Activated CD4-positive, alpha-beta T cell treated with anti-CD3 and anti-CD28 coated beads, Interleukin-2, amount 10 ng/mL, durations not matched to agents 24 days and 14 days (primary cell): ENCODE data around the gene SHMT1. TPM values are rescaled to one million over a fixed set of nuclear protein-coding genes. Genes with fewer than 3 reads are reported as not detected.
"Not testable (repeated sequence)": the region's sequence is repeated elsewhere in the genome, so short reads cannot be mapped to it uniquely, and the experiment has no call there.

Experiments
- DNase-seq: peaks from one replicate; pipeline ENCODE4 v3.0.0; 2022
- H3K27ac Mint-ChIP-seq: one replicate; pipeline ENCODE4 v1.8.0; 2022; ENCODE audit warnings: mild to moderate bottlenecking, mixed read lengths
- H3K27me3 Mint-ChIP-seq: one replicate; pipeline ENCODE4 v1.8.0; 2022; ENCODE audit warnings: mixed read lengths
- H3K36me3 Mint-ChIP-seq: one replicate; pipeline ENCODE4 v1.8.0; 2022; ENCODE audit warnings: low read depth, mild to moderate bottlenecking, mixed read lengths
- H3K4me1 Mint-ChIP-seq: one replicate; pipeline ENCODE4 v1.8.0; 2021; ENCODE audit warnings: mixed read lengths
- H3K4me3 Mint-ChIP-seq: one replicate; pipeline ENCODE4 v1.8.0; 2022; ENCODE audit warnings: mild to moderate bottlenecking, moderate library complexity, mixed read lengths
- H3K9me3 Mint-ChIP-seq: one replicate; pipeline ENCODE4 v1.8.0; 2021; ENCODE audit warnings: mixed read lengths
- intact Hi-C: fragments of 100-400 bp; cut with micrococcal nuclease; formaldehyde crosslinking; loops from one replicate; pipeline ENCODE4 v1.15.1; 2023
- total RNA-seq: library from RNA; stranded (reverse); gene quantifications from 2 replicates; pipeline ENCODE4 v1.2.3, GENCODE V29; 2022

SHMT1 gene
- total RNA-seq, 1 donor from 2014 or later = 58.3 TPM

DNA sequence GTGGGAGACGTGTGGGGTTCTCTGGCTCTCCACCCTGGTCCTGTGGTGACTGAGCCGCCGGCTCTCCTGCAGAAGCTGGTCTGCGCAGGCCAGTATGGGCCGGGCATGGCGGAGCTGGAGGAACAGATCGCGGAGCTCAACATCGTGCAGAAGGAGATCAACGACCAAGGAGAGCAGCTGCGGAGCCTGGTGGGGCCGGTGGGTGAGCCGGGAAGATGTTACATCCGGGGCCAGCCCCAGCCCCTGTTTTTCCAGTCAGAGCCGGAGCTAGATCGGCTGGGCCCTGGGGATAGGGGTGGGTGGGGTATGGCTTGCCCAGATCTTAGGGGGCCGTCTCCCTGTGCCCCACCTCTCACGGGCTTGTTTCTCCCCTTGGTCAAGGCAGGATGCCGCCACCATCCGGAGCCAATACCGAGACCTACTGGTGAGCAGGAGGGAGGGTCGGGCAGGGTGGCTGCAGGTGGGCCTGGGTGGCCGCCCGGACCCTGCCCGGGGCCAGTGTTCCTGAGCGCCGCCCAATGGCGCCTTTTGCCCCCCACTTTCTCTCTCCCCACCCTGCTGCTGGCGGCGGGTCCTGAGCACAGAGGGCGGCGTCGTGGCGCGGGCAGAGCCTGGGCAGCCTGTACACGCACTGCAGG, 19.2 kb upstream of the SHMT1 start:
- Mint-ChIP-seq H3K36me3 (no peaks in the 10 kb centered on the region), H3K4me1 (peaks cover 2% of the 10 kb centered on the region), H3K27ac (no peak overlapping the region), H3K9me3 (no peaks in the 10 kb centered on the region), H3K27me3 (peaks cover 22% of the 10 kb centered on the region), H3K4me3 (no peak overlapping the region)
- DNase-seq = peak; percentile 45
- intact Hi-C loops = no loop called here

DNA sequence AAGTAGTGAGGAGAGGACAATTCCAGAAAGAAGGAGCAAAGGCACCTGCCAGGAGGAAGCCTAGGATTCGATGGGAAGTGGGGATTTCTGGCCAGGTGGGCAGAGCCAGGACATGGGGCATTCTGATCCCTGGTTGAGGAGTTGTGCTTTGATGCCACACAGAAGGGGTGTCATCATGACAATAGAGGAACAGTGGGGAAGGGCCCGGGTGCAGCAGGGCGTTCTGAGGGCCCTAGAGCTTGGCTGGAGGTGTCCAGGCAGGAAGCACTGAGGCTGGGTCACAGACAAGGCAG, 18.5 kb upstream of the SHMT1 start:
- peaks cover 20% of the 10 kb centered on the region for H3K27me3 Mint-ChIP-seq
- H3K27ac Mint-ChIP-seq = no peak overlapping the region
- DNase-seq = no peak
- intact Hi-C loops = no loop called here
- H3K36me3 Mint-ChIP-seq = no peaks in the 10 kb centered on the region
- H3K9me3 Mint-ChIP-seq = no peaks in the 10 kb centered on the region
- no peak overlapping the region for H3K4me3 Mint-ChIP-seq
- H3K4me1 Mint-ChIP-seq = peaks cover 2% of the 10 kb centered on the region

DNA sequence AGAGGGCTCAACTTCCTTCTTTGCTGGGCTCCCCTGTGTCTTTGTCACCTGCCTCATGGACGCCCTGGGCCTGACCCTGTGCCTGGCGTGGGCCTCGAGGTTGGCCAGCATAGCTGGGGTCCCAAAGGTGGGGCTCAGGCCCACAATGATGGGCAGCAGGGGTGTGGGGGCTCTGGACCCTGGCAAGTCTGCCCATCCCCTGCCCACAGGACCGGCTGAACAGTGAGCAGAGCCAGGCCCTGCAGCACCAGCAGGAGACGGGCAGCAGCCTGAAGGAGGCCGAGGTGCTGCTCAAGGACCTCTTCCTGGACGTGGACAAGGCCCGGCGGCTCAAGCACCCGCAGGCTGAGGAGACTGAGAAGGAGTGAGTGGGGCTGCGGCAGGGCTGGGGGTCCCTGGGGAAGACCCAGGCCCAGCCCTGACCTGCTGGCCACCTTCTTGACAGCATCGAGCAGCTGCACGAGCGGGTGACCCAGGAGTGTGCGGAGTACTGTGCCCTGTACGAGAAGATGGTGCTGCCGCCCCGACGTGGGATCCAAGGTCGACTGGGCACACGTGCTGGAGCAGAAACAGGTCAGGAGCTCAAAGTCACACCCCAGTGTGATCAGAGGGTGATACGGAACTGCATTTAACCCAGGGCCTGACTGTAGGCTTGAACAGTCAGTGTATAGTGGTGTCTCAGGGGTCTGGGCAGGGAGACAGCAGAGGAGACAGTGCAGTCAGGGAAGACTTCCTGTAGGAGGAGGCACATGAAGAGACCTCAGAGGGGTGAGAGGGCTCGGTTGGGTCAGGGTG, 18.0 kb upstream of the SHMT1 start:
- Mint-ChIP-seq H3K4me1 (peaks cover 2% of the 10 kb centered on the region), H3K4me3 (no peak overlapping the region)

DNA sequence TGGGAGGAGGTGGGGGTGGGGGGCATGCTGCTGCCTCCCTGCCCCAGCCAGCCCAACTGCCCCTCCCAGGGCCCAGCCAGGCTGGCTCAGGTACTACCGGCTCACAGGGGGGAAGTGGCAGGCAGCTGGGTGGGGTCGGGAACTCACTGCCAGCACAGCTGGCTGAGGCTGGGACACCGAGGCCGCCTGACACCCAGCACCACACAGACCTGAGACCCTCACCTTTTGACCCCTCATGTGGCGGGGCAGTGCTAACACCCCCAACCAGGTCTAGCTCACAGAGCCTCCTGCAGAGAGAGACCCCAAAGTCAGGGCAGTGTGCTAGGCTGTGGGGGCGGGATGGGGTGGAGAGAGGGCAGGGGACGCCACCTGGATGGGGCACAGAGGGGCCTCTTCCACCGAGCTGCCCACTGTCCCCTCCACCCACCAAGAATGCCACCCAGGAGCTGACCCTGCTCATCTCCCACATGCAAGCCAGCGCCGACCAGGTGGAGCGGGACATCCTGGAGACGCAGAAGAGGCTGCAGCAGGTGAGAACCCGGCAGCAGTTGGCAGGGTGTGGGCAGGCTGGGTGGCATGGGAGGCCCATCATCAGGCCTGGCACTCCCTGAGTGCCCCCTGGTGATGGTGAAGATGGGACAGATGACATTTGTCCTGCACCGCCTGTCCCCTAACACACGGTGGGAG, 17.3 kb upstream of the SHMT1 start:
- Mint-ChIP-seq H3K27me3 (peaks cover 17% of the 10 kb centered on the region), H3K4me3 (no peak overlapping the region), H3K4me1 (peaks cover 2% of the 10 kb centered on the region), H3K9me3 (no peaks in the 10 kb centered on the region), H3K36me3 (no peaks in the 10 kb centered on the region), H3K27ac (no peak overlapping the region)
- no peak for DNase-seq
- intact Hi-C loops = no loop called here

More for the DNA sequence above, 18.0 kb upstream of the SHMT1 start:
- Mint-ChIP-seq H3K36me3 (no peaks in the 10 kb centered on the region), H3K27me3 (peaks cover 20% of the 10 kb centered on the region), H3K27ac (peak overlapping the region; percentile 18), H3K9me3 (no peaks in the 10 kb centered on the region)
- no peak for DNase-seq
- intact Hi-C loops = no loop called here

DNA sequence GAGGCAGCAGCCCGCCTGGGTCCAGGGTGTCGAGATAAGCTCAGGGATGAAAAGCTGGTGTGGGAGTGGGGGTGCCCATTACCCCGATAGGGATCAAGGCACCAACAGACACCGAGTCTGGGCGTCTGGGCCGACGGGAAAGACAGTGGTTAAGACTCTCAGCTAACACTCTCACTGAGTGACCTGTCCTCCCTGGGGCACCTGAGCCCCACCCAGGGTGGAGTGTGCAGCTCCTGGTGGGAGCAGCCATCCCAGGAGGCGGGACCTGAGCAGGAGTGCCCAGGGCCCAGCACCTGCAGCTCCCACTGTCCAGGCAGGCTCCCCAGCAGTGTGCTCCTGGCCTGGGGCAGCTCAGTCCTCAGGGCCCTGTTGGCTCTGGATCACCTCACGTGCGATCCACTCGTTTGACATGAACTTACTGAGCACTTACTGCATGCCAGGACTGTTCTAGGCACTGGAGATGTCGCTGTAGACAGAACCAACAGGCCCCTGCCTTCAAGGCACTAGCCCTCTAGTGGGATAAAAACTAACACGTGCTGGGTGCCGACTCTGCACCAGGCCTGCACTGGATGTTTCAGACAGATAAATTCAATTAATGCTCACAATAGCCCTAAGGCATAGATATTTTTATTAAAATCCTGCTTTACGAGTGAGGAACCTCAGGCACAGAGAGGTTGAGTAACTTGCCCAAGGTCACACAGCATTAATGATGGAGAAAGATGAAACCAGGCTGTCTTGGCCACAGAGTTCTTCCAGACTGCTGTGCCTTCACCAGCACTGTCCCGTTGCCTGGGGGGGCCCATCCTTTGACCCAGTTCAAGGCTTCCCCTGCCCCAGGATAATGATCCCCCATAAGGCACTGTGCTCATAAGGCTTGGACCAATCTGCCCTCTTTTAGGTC, 16.1 kb upstream of the SHMT1 start:
- no peak overlapping the region for H3K4me3 Mint-ChIP-seq
- H3K4me1 Mint-ChIP-seq = peaks cover 2% of the 10 kb centered on the region
- no peak for DNase-seq
- no peaks in the 10 kb centered on the region for H3K36me3 Mint-ChIP-seq
- no peak overlapping the region for H3K27ac Mint-ChIP-seq
- H3K9me3 Mint-ChIP-seq = no peaks in the 10 kb centered on the region
- H3K27me3 Mint-ChIP-seq = peaks cover 17% of the 10 kb centered on the region
- intact Hi-C loops = no loop called here

DNA sequence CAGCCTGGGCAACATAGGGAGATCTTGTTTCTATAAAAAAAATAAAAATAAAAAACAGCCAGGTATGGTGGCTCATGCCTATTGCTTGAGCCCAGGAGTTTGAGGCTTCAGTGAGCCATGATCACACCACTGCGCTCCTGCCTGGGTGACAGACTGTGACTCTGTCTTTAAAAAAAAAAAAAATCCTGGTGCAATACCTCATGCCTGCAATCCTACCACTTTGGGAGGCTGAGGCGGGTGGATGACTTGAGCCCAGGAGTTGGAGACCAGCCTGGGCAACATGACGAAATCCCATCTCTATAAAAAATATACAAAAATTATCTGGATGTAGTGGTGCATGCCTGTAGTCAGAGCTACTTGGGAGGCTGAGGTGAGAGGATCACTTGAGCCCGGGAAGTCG, 15.3 kb upstream of the SHMT1 start:
- H3K4me1 Mint-ChIP-seq, H3K4me3 Mint-ChIP-seq, H3K27ac Mint-ChIP-seq, H3K36me3 Mint-ChIP-seq, H3K9me3 Mint-ChIP-seq, DNase-seq, intact Hi-C loops: not testable (repeated sequence)
- peaks cover 12% of the 10 kb centered on the region for H3K27me3 Mint-ChIP-seq

DNA sequence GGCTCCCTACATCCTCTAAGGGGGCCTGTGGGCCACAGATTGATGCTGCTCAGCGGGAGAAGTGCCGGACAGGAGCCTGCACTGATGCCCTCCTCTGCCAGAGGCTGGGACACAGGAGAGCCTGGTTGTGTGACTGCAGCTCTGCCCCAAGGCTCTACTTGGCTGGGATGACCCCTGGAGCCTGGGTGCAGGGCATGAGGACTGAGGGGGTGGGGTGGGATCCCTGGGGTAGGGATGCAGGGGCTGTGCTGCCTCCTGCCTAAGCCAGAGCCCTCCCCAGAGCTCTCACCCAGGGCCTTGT, 14.8 kb upstream of the SHMT1 start:
- Mint-ChIP-seq H3K4me3 (no peak overlapping the region), H3K27ac (no peak overlapping the region), H3K9me3 (no peaks in the 10 kb centered on the region), H3K4me1 (peaks cover 2% of the 10 kb centered on the region), H3K36me3 (no peaks in the 10 kb centered on the region), H3K27me3 (peaks cover 11% of the 10 kb centered on the region)
- DNase-seq = no peak
- intact Hi-C loops = no loop called here

DNA sequence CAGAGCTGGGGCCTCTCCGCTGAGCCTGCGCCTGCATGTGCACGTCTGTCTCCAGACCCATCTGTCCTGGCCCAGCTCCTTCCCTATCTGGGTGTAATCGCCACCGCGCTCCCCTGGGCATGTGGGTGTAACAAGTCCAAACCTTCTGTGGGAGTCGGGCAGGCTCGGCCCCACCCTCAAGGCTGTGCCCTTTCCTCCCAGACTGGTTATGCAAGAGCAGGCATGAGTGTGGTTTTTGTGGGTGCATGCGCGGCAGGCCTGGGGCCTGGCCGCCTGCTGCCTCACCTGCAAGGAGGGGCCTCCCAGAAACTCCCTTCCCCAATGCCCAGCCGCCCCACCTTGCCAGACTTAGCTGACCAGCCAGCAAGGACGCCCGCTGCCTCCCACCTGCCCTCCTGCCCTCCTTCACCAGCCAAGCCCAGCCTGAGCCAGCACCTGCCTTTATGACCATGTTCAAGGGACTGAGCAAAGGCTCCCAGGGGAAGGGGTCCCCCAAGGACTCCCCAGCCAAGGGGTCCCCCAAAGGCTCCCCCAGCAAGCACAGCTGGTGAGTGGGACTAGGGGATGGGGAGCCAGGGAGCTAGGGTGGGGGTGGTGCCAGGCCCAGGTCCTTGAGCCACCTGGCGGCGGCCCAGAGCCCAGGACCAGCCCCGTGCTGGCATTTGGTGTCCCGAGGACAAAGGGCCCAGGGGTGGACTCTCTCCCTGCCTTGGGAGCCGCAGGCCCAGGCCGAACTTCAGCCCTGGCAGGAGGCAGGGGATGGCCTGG, 14.3 kb upstream of the SHMT1 start, which contains the start of gene EVPLL:
Gene EVPLL, plus strand, starts transcription at position 342 of the 768 bp plus-strand sequence. CDS start 3,160 bp downstream, outside the sequence.
- no peak for DNase-seq
- no peak within 1 kb of the TSS for H3K4me3 Mint-ChIP-seq
- peaks cover 12% of the 10 kb centered on the region for H3K27me3 Mint-ChIP-seq
- H3K9me3 Mint-ChIP-seq = no peaks in the 10 kb centered on the region
- intact Hi-C loops = no loop called here
- no peaks in the 10 kb centered on the region for H3K36me3 Mint-ChIP-seq
- H3K27ac Mint-ChIP-seq = no peak within 1 kb of the TSS
- H3K4me1 Mint-ChIP-seq = peaks cover 2% of the 10 kb centered on the region

DNA sequence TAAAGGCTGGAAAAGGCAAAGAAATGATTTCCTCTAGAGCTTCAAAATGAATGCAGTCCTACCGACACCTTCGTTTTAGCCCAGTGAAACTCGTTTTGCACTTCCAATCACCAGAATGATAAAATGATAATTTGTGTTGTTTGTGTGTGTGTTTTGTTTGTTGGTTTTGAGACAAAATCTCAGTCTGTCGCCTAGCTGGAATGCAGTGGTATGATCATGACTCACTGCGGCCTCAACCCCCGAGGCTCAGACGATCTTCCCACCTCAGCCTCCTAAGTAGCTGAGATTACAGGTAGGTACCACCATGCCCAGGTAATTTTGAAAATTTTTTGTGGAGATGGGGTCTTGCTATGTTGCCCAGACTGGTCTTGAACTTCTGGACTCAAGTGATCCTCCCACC, 10.9 kb upstream of the SHMT1 start:
- no peak overlapping the region for H3K27ac Mint-ChIP-seq
- H3K4me1 Mint-ChIP-seq = peaks cover 3% of the 10 kb centered on the region
- no peak for DNase-seq
- H3K4me3 Mint-ChIP-seq = no peak overlapping the region
- peaks cover 24% of the 10 kb centered on the region for H3K27me3 Mint-ChIP-seq
- intact Hi-C loops = no loop called here
- no peaks in the 10 kb centered on the region for H3K36me3 Mint-ChIP-seq
- H3K9me3 Mint-ChIP-seq = no peaks in the 10 kb centered on the region

DNA sequence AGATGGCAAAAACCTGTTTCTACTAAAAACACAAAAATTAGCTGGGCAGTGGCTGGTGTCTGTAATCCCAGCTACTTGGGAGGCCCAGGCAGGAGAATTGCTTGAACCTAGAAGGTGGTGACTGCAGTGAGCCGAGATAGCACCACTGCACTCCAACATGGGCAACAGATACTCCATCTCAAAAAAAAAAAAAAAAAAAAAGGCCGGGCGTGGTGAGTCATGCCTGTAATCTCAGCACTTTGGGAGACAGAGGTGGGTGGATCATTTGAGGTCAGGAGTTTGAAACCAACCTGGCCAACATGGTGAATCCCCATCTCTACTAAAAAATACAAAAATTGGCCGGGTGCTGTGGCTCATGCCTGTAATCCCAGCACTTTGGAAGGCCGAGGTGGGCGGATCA, 9.8 kb upstream of the SHMT1 start:
- H3K9me3 Mint-ChIP-seq, intact Hi-C loops, H3K4me3 Mint-ChIP-seq, H3K4me1 Mint-ChIP-seq, DNase-seq, H3K36me3 Mint-ChIP-seq, H3K27ac Mint-ChIP-seq: not testable (repeated sequence)
- peaks cover 24% of the 10 kb centered on the region for H3K27me3 Mint-ChIP-seq

DNA sequence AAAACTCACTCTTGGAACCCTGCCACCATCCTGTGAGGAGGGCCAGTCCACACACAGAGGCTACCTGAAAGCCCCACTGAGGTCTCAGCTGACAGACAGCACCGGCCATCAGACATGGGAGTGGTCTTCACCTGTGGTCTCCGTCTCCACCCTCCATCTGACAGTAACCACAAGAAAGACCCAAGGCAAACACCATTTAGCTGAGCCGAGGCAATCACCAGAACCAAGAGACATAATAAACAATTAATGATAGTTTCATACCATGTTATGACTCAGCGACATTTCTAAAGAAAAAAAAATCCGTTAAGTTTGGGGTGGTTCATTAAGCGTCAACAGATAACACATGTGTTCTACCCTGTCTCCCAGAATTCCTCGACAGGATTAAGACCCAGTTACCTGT, 8.1 kb upstream of the SHMT1 start:
- no peak for DNase-seq
- peaks cover 24% of the 10 kb centered on the region for H3K27me3 Mint-ChIP-seq
- H3K27ac Mint-ChIP-seq = no peak overlapping the region
- H3K4me1 Mint-ChIP-seq = peaks cover 2% of the 10 kb centered on the region
- no peaks in the 10 kb centered on the region for H3K9me3 Mint-ChIP-seq
- H3K4me3 Mint-ChIP-seq = no peak overlapping the region
- no peaks in the 10 kb centered on the region for H3K36me3 Mint-ChIP-seq
- intact Hi-C loops = no loop called here

DNA sequence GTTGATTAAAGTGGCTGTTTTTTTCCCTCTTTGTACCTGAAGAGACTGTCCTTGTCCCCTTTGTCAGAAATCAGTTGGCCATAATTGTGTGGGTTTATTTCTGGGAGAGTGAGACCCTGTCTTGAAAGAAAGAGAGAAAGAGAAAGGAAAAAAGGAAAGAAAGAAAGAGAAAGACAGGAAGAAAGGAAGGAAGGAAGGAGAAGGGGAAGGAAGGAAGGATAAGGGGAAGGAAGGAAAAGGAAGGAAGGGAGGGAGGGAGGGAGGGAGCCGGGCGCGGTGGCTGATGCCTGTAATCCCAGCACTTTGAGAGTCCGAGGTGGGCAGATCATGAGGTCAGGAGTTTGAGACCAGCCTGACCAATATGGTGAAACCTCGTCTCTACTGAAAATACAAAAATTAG, 7.4 kb upstream of the SHMT1 start:
- Mint-ChIP-seq H3K27me3 (peaks cover 24% of the 10 kb centered on the region), H3K27ac (no peak overlapping the region), H3K4me3 (no peak overlapping the region), H3K4me1 (peaks cover 2% of the 10 kb centered on the region), H3K9me3 (no peaks in the 10 kb centered on the region), H3K36me3 (no peaks in the 10 kb centered on the region)
- no peak for DNase-seq
- intact Hi-C loops = no loop called here

DNA sequence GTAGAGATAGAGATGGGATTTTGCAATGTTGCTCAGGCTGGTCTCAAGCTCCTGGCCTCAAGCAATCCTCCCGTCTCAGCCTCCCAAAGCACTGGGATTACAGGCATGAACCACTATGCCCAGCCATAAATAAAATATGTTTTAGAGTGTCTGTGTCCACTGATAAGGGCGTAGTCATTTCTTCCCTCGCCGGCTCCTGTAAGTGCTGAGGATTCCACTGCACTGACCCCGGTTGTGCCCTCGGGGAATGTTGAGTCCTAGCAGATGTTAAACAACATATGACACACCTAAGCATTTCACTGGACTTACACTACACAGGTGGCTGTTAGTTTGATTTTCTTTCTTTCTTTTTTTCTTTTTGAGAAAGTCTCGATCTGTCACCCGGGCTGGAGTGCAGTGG, 5.6 kb upstream of the SHMT1 start:
- no peaks in the 10 kb centered on the region for H3K36me3 Mint-ChIP-seq
- no peak overlapping the region for H3K27ac Mint-ChIP-seq
- intact Hi-C loops = no loop called here
- H3K9me3 Mint-ChIP-seq = no peaks in the 10 kb centered on the region
- peaks cover 2% of the 10 kb centered on the region for H3K4me1 Mint-ChIP-seq
- H3K27me3 Mint-ChIP-seq = peaks cover 23% of the 10 kb centered on the region
- H3K4me3 Mint-ChIP-seq = no peak overlapping the region
- DNase-seq = no peak
